ENCODE results near the gene CPXM2. TPM values are rescaled to one million over a fixed set of nuclear protein-coding genes. Genes with fewer than 3 reads are reported as not detected.

The CPXM2 gene
- polyA plus RNA-seq, 3 donors: not detected

GRCh38 chr10:123890226-123890625 is 1.4 kb downstream of the CPXM2 start:
- intact Hi-C loops (cut with micrococcal nuclease): no loop called here
- 97% methylated on average over 7 of the region's 8 CpGs for WGBS (ENCODE audit: insufficient coverage)
- H3K4me3 ChIP-seq (replicated peaks in 1 of 3; ENCODE audit: low read depth in 2 of 3, low read length in 3 of 3): no peak overlapping the region
- peaks cover 0 to 2% (median 0%) of the 10 kb centered on the region in 7 donors for H3K9me3 Mint-ChIP-seq
- peaks cover 14 to 24% of the 10 kb centered on the region in 2 donors for H3K27me3 ChIP-seq (ENCODE audit: control insufficient read depth in 2 of 2, insufficient read depth in 2 of 2, low read length in 2 of 2)
- no peaks in the 10 kb centered on the region for H4K20me1 ChIP-seq (ENCODE audit: insufficient read depth, low read length)
- H3K27me3 Mint-ChIP-seq (ENCODE audit: low read depth in 3 of 3): peaks cover 36 to 41% (median 39%) of the 10 kb centered on the region in 3 donors
- H3K4me1 Mint-ChIP-seq: no peaks in the 10 kb centered on the region
- H3K4me3 Mint-ChIP-seq: peak overlapping the region in 1 of 2 donors; percentile 44
- H3K79me2 ChIP-seq (ENCODE audit: insufficient read depth, low read length): no peaks in the 10 kb centered on the region
- H3K4me1 ChIP-seq (ENCODE audit: control insufficient read depth in 1 of 2, insufficient read depth in 2 of 2, low read length in 2 of 2): no peaks in the 10 kb centered on the region
- no peak for DNase-seq
- no peaks in the 10 kb centered on the region for H3K36me3 ChIP-seq (replicated peaks in 1 of 2; ENCODE audit: control insufficient read depth in 1 of 2, insufficient read depth in 2 of 2, low read length in 2 of 2)
- peaks cover 0 to 6% of the 10 kb centered on the region in 2 donors for H3K9me3 ChIP-seq (replicated peaks in 1 of 2; ENCODE audit: control insufficient read depth in 1 of 2, insufficient read depth in 1 of 2, low read length in 2 of 2)
- no peak overlapping the region for H2AFZ ChIP-seq (ENCODE audit: insufficient read depth, low read depth, low read length, poor library complexity, severe bottlenecking)
- no peak overlapping the region for H3K4me2 ChIP-seq (replicated peaks; ENCODE audit: extremely low read depth, low read length, poor library complexity, severe bottlenecking)
- no peak overlapping the region for H3K27ac Mint-ChIP-seq
- no peak overlapping the region for H3K9ac ChIP-seq (ENCODE audit: insufficient read depth, low read length, poor library complexity, severe bottlenecking)
- no peaks in the 10 kb centered on the region for H3K36me3 Mint-ChIP-seq
- TF ChIP-seq, protein P1, sequence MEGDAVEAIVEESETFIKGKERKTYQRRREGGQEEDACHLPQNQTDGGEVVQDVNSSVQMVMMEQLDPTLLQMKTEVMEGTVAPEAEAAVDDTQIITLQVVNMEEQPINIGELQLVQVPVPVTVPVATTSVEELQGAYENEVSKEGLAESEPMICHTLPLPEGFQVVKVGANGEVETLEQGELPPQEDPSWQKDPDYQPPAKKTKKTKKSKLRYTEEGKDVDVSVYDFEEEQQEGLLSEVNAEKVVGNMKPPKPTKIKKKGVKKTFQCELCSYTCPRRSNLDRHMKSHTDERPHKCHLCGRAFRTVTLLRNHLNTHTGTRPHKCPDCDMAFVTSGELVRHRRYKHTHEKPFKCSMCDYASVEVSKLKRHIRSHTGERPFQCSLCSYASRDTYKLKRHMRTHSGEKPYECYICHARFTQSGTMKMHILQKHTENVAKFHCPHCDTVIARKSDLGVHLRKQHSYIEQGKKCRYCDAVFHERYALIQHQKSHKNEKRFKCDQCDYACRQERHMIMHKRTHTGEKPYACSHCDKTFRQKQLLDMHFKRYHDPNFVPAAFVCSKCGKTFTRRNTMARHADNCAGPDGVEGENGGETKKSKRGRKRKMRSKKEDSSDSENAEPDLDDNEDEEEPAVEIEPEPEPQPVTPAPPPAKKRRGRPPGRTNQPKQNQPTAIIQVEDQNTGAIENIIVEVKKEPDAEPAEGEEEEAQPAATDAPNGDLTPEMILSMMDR (IDR thresholded peaks at IDR 0.05): no peak
- H3K27ac ChIP-seq (ENCODE audit: low read depth in 1 of 2, low read length in 2 of 2): no peak overlapping the region

DNA sequence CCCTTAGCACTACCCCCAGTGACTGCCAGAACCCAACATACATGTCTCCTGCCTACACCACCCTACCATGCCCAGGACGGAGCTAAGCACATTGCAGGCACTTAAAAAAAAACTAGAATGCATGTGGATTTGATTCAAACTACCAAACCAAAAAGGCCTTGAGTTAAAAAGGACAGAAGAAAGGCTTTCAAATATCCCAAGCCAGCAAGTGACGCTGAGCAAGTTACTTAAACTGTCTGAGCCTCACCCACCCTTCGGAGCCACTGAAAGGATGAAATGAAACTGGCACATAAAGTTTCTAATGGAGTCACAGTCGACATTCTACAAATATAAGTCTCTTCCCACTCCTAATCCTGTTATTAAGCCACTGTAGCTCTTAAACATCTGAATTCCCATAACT is 1.8 kb downstream of the CPXM2 start:
- Histone ChIP-seq H3K27ac (ENCODE audit: low read depth in 1 of 2, low read length in 2 of 2) (no peak overlapping the region), H4K20me1 (ENCODE audit: insufficient read depth, low read length) (no peaks in the 10 kb centered on the region), H3K79me2 (ENCODE audit: insufficient read depth, low read length) (no peaks in the 10 kb centered on the region), H3K9ac (ENCODE audit: insufficient read depth, low read length, poor library complexity, severe bottlenecking) (no peak overlapping the region), H3K36me3 (replicated peaks in 1 of 2; ENCODE audit: control insufficient read depth in 1 of 2, insufficient read depth in 2 of 2, low read length in 2 of 2) (no peaks in the 10 kb centered on the region), H3K4me3 (replicated peaks in 1 of 3; ENCODE audit: low read depth in 2 of 3, low read length in 3 of 3) (no peak overlapping the region), H3K9me3 (replicated peaks in 1 of 2; ENCODE audit: control insufficient read depth in 1 of 2, insufficient read depth in 1 of 2, low read length in 2 of 2) (peaks cover 0 to 6% of the 10 kb centered on the region in 2 donors), H3K4me1 (ENCODE audit: control insufficient read depth in 1 of 2, insufficient read depth in 2 of 2, low read length in 2 of 2) (no peaks in the 10 kb centered on the region), H2AFZ (ENCODE audit: insufficient read depth, low read depth, low read length, poor library complexity, severe bottlenecking) (no peak overlapping the region), H3K27me3 (ENCODE audit: control insufficient read depth in 2 of 2, insufficient read depth in 2 of 2, low read length in 2 of 2) (peaks cover 14 to 24% of the 10 kb centered on the region in 2 donors), H3K4me2 (replicated peaks; ENCODE audit: extremely low read depth, low read length, poor library complexity, severe bottlenecking) (no peak overlapping the region)
- TF ChIP-seq, protein P1 (IDR thresholded peaks at IDR 0.05): no peak
- no peaks in the 10 kb centered on the region for H3K36me3 Mint-ChIP-seq
- H3K9me3 Mint-ChIP-seq: peaks cover 0 to 2% (median 0%) of the 10 kb centered on the region in 7 donors
- peaks cover 36 to 42% (median 39%) of the 10 kb centered on the region in 3 donors for H3K27me3 Mint-ChIP-seq (ENCODE audit: low read depth in 3 of 3)
- no peaks in the 10 kb centered on the region for H3K4me1 Mint-ChIP-seq
- no peak for DNase-seq
- peak overlapping the region in 1 of 2 donors; percentile 24 for H3K4me3 Mint-ChIP-seq
- no peak overlapping the region for H3K27ac Mint-ChIP-seq
- intact Hi-C loops (cut with micrococcal nuclease): no loop called here
- 75% methylated on average over 4 of the region's 4 CpGs for WGBS (ENCODE audit: insufficient coverage)
